ENCODE data around the gene C1orf232.

- no peak for TF ChIP-seq CTCF (conservative IDR thresholded peaks at IDR 0.05; ENCODE audit: low read depth, low read length)
- no peak for TF ChIP-seq EZH2 (IDR thresholded peaks at IDR 0.05; ENCODE audit: borderline replicate concordance, low read depth, low read length, poor library complexity, severe bottlenecking)
These were observed 43.4 kb downstream of the C1orf232 start for GRCh38 chr1:26125382-26125781.

Data from A673 (cell line).